NB4 (cell line): ENCODE measurements around the gene IL5RA.

Source experiments
- CTCF ChIP-seq: IDR thresholded peaks from one replicate; pipeline ENCODE4 v1.5.1; 2012; ENCODE audit warnings: low read depth, low read length
- MAX ChIP-seq: IDR thresholded peaks from 2 replicates; pipeline ENCODE4 v1.6.1; 2011; ENCODE audit warnings: low read depth, low read length
- MYC ChIP-seq: IDR thresholded peaks from 2 replicates; pipeline ENCODE4 v1.6.1; 2011; ENCODE audit warnings: low read depth, low read length
- POLR2A ChIP-seq: IDR thresholded peaks from 2 replicates; pipeline ENCODE4 v1.6.1; 2011; ENCODE audit warnings: mild to moderate bottlenecking; ENCODE audit not compliant: insufficient read length; ENCODE audit errors: extremely low read depth

- TF ChIP-seq CTCF (no peak), POLR2A (no peak), MYC (no peak), MAX (no peak)
Observed at GRCh38 chr3:3145831-3146230, 35.7 kb upstream of the IL5RA start.
